GM23248 (cell line): ENCODE measurements around the gene VKORC1L1. TPM values are rescaled to one million over a fixed set of nuclear protein-coding genes. Genes with fewer than 3 reads are reported as not detected.
"Not testable (repeated sequence)": the region's sequence is repeated elsewhere in the genome, so short reads cannot be mapped to it uniquely, and the experiment has no call there.

Source experiments
- DNase-seq: peaks from one replicate; pipeline ENCODE4 v3.0.0-alpha.2; 2015
- H2AFZ ChIP-seq: fragments of 200-600 bp; sonication (generic); 2 replicates; pipeline ENCODE4 v1.6.1; 2016; ENCODE audit warnings: antibody characterized with exemption
- H3F3A ChIP-seq: fragments of 200-600 bp; sonication (generic); 2 replicates; pipeline ENCODE4 v1.6.1; 2016; ENCODE audit warnings: mild to moderate bottlenecking, antibody characterized with exemption, mixed run types; ENCODE audit not compliant: insufficient read depth
- H3K27ac ChIP-seq: fragments of 200-600 bp; sonication (generic); 2 replicates; pipeline ENCODE4 v1.5.1; 2016; ENCODE audit warnings: mild to moderate bottlenecking
- H3K27me3 ChIP-seq: fragments of 200-600 bp; sonication (generic); replicated peaks from 2 replicates; pipeline ENCODE4 v1.6.1; 2016; ENCODE audit warnings: mild to moderate bottlenecking; ENCODE audit not compliant: insufficient read depth
- H3K36me3 ChIP-seq: fragments of 200-600 bp; sonication (generic); 2 replicates; pipeline ENCODE4 v1.6.1; 2016; ENCODE audit warnings: low read depth, mild to moderate bottlenecking
- H3K4me1 ChIP-seq: fragments of 200-600 bp; sonication (generic); 2 replicates; pipeline ENCODE4 v1.6.1; 2016; ENCODE audit warnings: mild to moderate bottlenecking; ENCODE audit not compliant: insufficient read depth
- H3K4me2 ChIP-seq: fragments of 200-600 bp; sonication (generic); one replicate; pipeline ENCODE4 v1.6.1; 2016; ENCODE audit warnings: mild to moderate bottlenecking; ENCODE audit not compliant: unreplicated experiment
- H3K4me3 ChIP-seq: fragments of 200-600 bp; sonication (generic); 2 replicates; pipeline ENCODE4 v1.5.1; 2016; ENCODE audit warnings: mild to moderate bottlenecking
- H3K79me2 ChIP-seq: fragments of 200-600 bp; sonication (generic); 2 replicates; pipeline ENCODE4 v1.6.1; 2016; ENCODE audit warnings: mild to moderate bottlenecking; ENCODE audit not compliant: insufficient read depth
- H3K9ac ChIP-seq: fragments of 200-600 bp; sonication (generic); 2 replicates; pipeline ENCODE4 v1.6.1; 2016; ENCODE audit warnings: mild to moderate bottlenecking
- H3K9me2 ChIP-seq: fragments of 200-600 bp; sonication (generic); 2 replicates; pipeline ENCODE4 v1.6.1; 2016; ENCODE audit warnings: mixed run types, mild to moderate bottlenecking, moderate library complexity; ENCODE audit not compliant: insufficient read depth
- H3K9me3 ChIP-seq: fragments of 200-600 bp; sonication (generic); one replicate; pipeline ENCODE4 v1.6.1; 2017; ENCODE audit warnings: low read depth
- H4K20me1 ChIP-seq: fragments of 200-600 bp; sonication (generic); 2 replicates; pipeline ENCODE4 v1.6.0; 2016; ENCODE audit not compliant: insufficient read depth
- EZH2 ChIP-seq: fragments of 200-600 bp; sonication (generic); IDR thresholded peaks from 2 replicates; pipeline ENCODE4 v1.6.1; 2018; ENCODE audit warnings: antibody characterized with exemption, mild to moderate bottlenecking; ENCODE audit not compliant: insufficient read depth, poor library complexity, severe bottlenecking
- EZH2phosphoT487 ChIP-seq: fragments of 200-600 bp; sonication (generic); IDR thresholded peaks from 2 replicates; pipeline ENCODE4 v1.6.1; 2018; ENCODE audit warnings: antibody characterized with exemption, moderate library complexity, mild to moderate bottlenecking, low read depth; ENCODE audit not compliant: insufficient read depth
- WGBS, 2 experiments: methylation state at CpG; one replicate each; pipeline ENCODE4 v1.1.6; 2015 to 2017; ENCODE audit warnings: low lambda C conversion rate in 2 of 2, low coverage in 1 of 2; ENCODE audit errors: missing lambda C conversion rate in 2 of 2; 5-methylcytosine and 5-hydroxymethylcytosine counted together
- in situ Hi-C: fragments of 300-500 bp; cut with MboI; formaldehyde crosslinking; loops from 2 replicates; pipeline ENCODE4 v1.15.0; 2020
- polyA plus RNA-seq: library from polyadenylated mRNA; unstranded; fragments of >200 nt; fragmentation: Nextera tagmentation; extraction: Ambion mirVana; gene quantifications from 2 replicates; pipeline ENCODE4 v1.2.1, GENCODE V29; 2016
- total RNA-seq: library from RNA; depleted of rRNA; stranded (reverse); fragments of >200 nt; shearing (Covaris generic); gene quantifications from 2 replicates; pipeline ENCODE4 v1.2.3, GENCODE V29; 2014; rRNA removed

VKORC1L1 gene
- 20.5 and 22.0 TPM in 2 replicates for total RNA-seq
- polyA plus RNA-seq, result 20.0 and 21.7 TPM in 2 replicates

GRCh38 chr7:65872776-65873581 lies at the start of gene VKORC1L1:
Gene VKORC1L1 (plus strand): TSS chr7:65873074. CDS start chr7:65873372, 298 bp downstream.
- 1% methylated on average over 10 to 52 of the region's 94 CpGs for WGBS, 2 experiments
- Histone ChIP-seq H3K9me2 (no peaks in the 10 kb centered on the region), H3K79me2 (peaks cover 43% of the 10 kb centered on the region), H3K4me1 (peaks cover 5% of the 10 kb centered on the region; the same call in 1 of the 2 replicates), H4K20me1 (no peaks in the 10 kb centered on the region), H3K9ac (peak within 1 kb of the TSS; percentile 95), H3F3A (peaks cover 9% of the 10 kb centered on the region; the same call in 1 of the 2 replicates), H3K27me3 (no peaks in the 10 kb centered on the region), H3K9me3 (no peaks in the 10 kb centered on the region), H3K27ac (peak within 1 kb of the TSS; percentile 63), H3K36me3 (peaks cover 7% of the 10 kb centered on the region; the same call in 1 of the 2 replicates), H2AFZ (peak within 1 kb of the TSS; percentile 89), H3K4me3 (peak within 1 kb of the TSS; percentile 96), H3K4me2 (peak within 1 kb of the TSS; percentile 89)
- in situ Hi-C loops, result no loop called here
- TF ChIP-seq EZH2phosphoT487, result no peak
- TF ChIP-seq EZH2, result no peak
- peak; percentile 96 for DNase-seq

- in situ Hi-C loops, result no loop called here
- Histone ChIP-seq H3K79me2 (no peaks in the 10 kb centered on the region), H3K27ac (no peak overlapping the region), H3K9me3 (no peaks in the 10 kb centered on the region), H3K9ac (no peak overlapping the region), H3K4me1 (no peaks in the 10 kb centered on the region), H3K4me2 (no peak overlapping the region), H3K9me2 (no peaks in the 10 kb centered on the region), H3K4me3 (no peak overlapping the region), H3K27me3 (no peaks in the 10 kb centered on the region), H2AFZ (no peak overlapping the region), H3K36me3 (no peaks in the 10 kb centered on the region), H4K20me1 (no peaks in the 10 kb centered on the region), H3F3A (no peaks in the 10 kb centered on the region)
- 67 to 68% methylated on average over 6 of the region's 6 CpGs for WGBS, 2 experiments
- DNase-seq, result peak; percentile 17
- no peak for TF ChIP-seq EZH2phosphoT487
- TF ChIP-seq EZH2, result no peak
Measured at GRCh38 chr7:65827366-65827765, 45.5 kb upstream of the VKORC1L1 start.

- WGBS, 2 experiments, result 55 to 64% methylated on average over 2 of the region's 2 CpGs
- Histone ChIP-seq H3K9me3 (no peaks in the 10 kb centered on the region), H3F3A (no peaks in the 10 kb centered on the region), H4K20me1 (no peaks in the 10 kb centered on the region), H3K27ac (no peak overlapping the region), H3K4me3 (no peak overlapping the region), H3K9me2 (no peaks in the 10 kb centered on the region), H3K36me3 (no peaks in the 10 kb centered on the region), H3K79me2 (no peaks in the 10 kb centered on the region), H3K4me1 (no peaks in the 10 kb centered on the region), H2AFZ (no peak overlapping the region), H3K27me3 (no peaks in the 10 kb centered on the region), H3K4me2 (no peak overlapping the region), H3K9ac (no peak overlapping the region)
- no peak for TF ChIP-seq EZH2
- no peak for TF ChIP-seq EZH2phosphoT487
- in situ Hi-C loops, result no loop called here
- peak; percentile 39 for DNase-seq
Measured at GRCh38 chr7:65832281-65832680, 40.6 kb upstream of the VKORC1L1 start.

- DNase-seq, H3K4me2 ChIP-seq, H3K79me2 ChIP-seq, H3K27me3 ChIP-seq, H3K27ac ChIP-seq, H3K9ac ChIP-seq, H2AFZ ChIP-seq, H3K36me3 ChIP-seq, H3K4me3 ChIP-seq, in situ Hi-C loops, H4K20me1 ChIP-seq, H3K4me1 ChIP-seq, H3K9me2 ChIP-seq, H3K9me3 ChIP-seq, H3F3A ChIP-seq: not testable (repeated sequence)
- WGBS, 2 experiments, result 92 to 95% methylated on average over 3 of the region's 3 CpGs
Measured at GRCh38 chr7:65836684-65837083, 36.2 kb upstream of the VKORC1L1 start.

- H3K36me3 ChIP-seq, H3K79me2 ChIP-seq, H2AFZ ChIP-seq, H3K4me3 ChIP-seq, H3K9ac ChIP-seq, H4K20me1 ChIP-seq, H3K4me1 ChIP-seq, in situ Hi-C loops, H3K9me3 ChIP-seq, H3F3A ChIP-seq, H3K27me3 ChIP-seq, H3K4me2 ChIP-seq, H3K9me2 ChIP-seq, H3K27ac ChIP-seq: not testable (repeated sequence)
- peak; percentile 44 for DNase-seq
- WGBS, 2 experiments, result 74 to 79% methylated on average over 5 of the region's 5 CpGs
Measured at GRCh38 chr7:65837541-65837956, 35.3 kb upstream of the VKORC1L1 start.
